ENCODE data around the gene DGLUCY.
A peak's percentile ranks its signal among the peaks of the same experiment; 100 is the strongest.

The DGLUCY gene

DNA sequence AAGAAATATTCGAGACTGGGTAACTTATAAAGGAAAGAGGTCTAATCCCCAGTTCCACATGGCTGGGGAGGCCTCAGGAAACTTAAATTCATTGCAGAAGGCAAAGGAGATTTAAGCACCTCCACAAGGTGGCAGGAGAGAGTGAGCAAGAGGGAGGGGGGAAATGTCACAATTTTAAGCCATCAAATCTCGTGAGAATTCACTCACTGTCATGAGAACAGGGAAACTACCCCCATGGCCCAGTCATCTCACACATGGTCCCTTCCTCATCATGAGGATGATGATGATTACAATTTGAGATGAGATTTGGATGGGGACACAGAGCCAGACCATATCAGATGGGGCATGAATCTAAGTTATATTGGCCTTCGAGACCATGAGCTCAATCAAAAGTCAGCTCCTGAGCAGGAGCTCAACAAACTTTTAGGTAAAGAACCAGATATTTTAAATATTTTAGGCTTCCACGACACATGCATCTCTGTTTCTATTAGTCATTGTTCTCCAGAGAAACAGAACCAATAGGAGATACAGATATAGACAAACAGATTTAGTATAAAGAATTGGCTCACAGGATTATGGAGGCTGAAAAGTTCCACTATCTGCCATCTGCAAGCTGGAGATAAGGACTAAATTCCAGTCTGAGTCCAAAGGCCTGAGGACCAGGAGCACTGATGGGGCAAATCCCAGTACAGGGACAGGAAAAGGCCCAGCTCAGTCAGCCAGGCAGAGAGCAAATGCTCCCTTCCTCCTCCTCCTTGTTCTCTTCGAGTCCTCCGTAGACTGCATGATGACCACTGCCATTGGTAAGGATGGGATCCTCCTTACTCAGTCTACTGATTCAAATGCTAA is 24.9 kb downstream of the DGLUCY start:
- DNase-seq (ENCODE audit: low read depth): peak; percentile 50
- TF ChIP-seq CTCF (conservative IDR thresholded peaks at IDR 0.05; ENCODE audit: control insufficient read depth, insufficient read depth, low read depth, low read length): peak; percentile 55
- H3K4me3 ChIP-seq (ENCODE audit: control insufficient read depth, low read depth, low read length): no peak overlapping the region

GRCh38 chr14:91139776-91140175 is 25.9 kb downstream of the DGLUCY start:
- H3K4me3 ChIP-seq (ENCODE audit: control insufficient read depth, low read depth, low read length): no peak overlapping the region
- DNase-seq (ENCODE audit: low read depth): no peak
- TF ChIP-seq CTCF (conservative IDR thresholded peaks at IDR 0.05; ENCODE audit: control insufficient read depth, insufficient read depth, low read depth, low read length): no peak

DNA sequence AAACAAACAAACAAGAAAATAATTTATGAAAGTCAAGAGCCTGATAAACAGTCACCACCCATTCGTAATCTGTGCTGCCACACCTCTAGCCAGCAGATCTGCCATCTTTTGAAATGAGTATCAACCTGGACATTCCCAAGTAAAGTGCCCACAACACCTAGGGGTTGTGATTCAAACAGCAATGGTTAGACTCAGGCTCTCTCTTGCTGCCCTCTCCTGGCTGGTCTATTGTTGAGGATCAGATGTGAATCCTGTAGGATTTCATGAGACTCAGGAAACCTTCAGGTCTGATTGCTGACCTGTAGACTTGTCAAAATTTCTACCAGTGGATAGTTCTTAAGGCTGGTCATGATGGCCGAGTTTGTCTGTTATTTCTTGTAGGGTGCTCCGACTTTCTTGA is 26.8 kb downstream of the DGLUCY start:
- peak; percentile 34 for DNase-seq (ENCODE audit: low read depth)
- no peak overlapping the region for H3K4me3 ChIP-seq (ENCODE audit: control insufficient read depth, low read depth, low read length)
- TF ChIP-seq CTCF (conservative IDR thresholded peaks at IDR 0.05; ENCODE audit: control insufficient read depth, insufficient read depth, low read depth, low read length): peak; percentile 39

DNA sequence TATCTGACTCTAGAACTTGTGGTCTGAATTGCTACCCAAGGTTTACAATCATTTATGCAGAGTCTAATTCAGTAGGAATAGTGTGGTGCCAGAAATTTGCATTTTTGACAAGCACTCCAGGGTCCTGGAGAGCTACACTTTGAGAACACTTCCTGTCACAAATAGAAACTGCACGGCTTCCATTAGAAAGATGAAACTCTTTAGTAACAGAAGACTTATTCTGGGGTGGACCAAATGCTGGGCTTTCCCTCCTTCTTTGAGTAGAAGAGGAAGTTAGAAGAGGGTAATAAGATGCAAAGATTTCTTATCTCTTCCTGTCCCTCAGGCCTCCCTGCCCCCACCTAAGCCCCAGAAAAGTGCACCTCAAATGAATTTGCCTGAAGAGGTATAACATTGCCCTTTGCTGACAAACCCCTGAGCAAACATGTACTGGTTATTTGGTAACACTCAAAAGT is 28.4 kb downstream of the DGLUCY start:
- DNase-seq (ENCODE audit: low read depth): no peak
- TF ChIP-seq CTCF (conservative IDR thresholded peaks at IDR 0.05; ENCODE audit: control insufficient read depth, insufficient read depth, low read depth, low read length): no peak

DNA sequence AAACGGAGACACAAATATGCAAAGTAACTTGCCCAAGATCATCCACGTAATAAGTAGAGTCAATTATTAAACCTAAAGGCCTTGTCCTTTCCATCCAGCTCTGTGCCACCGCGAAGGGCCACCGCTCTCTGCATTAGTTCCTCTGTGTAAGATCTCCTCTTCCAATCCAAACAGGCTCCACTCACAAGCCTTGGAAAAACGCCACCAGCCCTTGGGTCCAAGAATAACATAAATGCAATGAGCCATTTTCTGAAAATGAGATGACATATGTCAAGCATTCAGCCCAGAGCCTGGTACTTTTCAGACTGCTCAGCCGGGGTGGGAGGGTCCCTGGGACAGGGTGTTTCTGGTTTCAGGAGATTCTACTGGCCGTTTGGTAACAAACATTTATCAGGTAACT is 30.0 kb downstream of the DGLUCY start:
- no peak for TF ChIP-seq CTCF (conservative IDR thresholded peaks at IDR 0.05; ENCODE audit: control insufficient read depth, insufficient read depth, low read depth, low read length)

More for the DNA sequence above, 28.4 kb downstream of the DGLUCY start:
- no peak overlapping the region for H3K4me3 ChIP-seq (ENCODE audit: control insufficient read depth, low read depth, low read length)

DNA sequence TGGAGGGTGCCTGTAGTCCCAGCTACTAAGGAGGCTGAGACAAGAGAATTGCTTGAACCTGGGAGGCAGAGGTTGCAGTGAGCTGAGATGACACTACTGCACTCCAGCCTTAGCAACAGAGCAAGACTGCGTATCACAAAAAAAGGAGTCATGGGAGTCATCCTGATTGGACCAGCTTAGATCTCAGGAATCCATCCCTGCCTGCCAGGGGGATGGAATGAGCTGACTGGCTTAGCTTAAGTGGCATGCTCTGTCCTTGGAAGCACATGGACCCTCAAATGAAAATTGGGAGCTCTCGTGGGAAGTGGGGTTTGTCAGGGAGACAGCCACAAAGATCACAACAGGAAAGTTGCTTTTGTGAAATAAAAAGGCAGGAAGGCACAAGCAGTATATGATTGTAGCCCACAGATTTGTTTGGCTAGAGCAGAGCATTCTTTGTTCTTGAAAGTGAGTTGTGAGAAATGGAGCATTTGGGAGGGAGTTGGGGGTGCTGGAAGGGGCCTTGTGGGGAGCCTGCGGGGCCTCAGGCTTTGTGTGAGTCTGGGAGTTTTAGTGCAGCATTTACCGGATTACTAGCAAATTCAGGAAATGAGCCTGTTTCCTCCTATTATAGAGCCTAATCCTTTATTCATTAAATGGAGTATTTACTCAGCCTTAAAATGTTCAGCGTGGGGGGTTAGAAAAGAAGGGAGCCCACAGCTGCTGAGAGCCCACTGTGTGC is 30.7 kb downstream of the DGLUCY start:
- peak; percentile 79 for DNase-seq (ENCODE audit: low read depth)
- TF ChIP-seq CTCF (conservative IDR thresholded peaks at IDR 0.05; ENCODE audit: control insufficient read depth, insufficient read depth, low read depth, low read length): no peak
- H3K4me3 ChIP-seq (ENCODE audit: control insufficient read depth, low read depth, low read length): no peak overlapping the region

More for the DNA sequence above, 30.0 kb downstream of the DGLUCY start:
- no peak for DNase-seq (ENCODE audit: low read depth)
- H3K4me3 ChIP-seq (ENCODE audit: control insufficient read depth, low read depth, low read length): no peak overlapping the region
